H9 (cell line): ENCODE results near the gene SMIM13. TPM values are rescaled to one million over a fixed set of nuclear protein-coding genes. Genes with fewer than 3 reads are reported as not detected.

ENCODE experiments used
- DNase-seq: peaks from one replicate; pipeline ENCODE4 v3.0.0-alpha.2; 2017
- H2AFZ ChIP-seq: one replicate; pipeline ENCODE4 v1.6.1; 2013; ENCODE audit warnings: mild to moderate bottlenecking, low read length, control low read depth, moderate library complexity
- H2AK5ac ChIP-seq: 2 replicates; pipeline ENCODE4 v1.6.1; 2013; ENCODE audit warnings: low read length, control low read depth, mixed read lengths; ENCODE audit not compliant: insufficient read length
- H2BK120ac ChIP-seq: one replicate; pipeline ENCODE4 v1.6.1; 2013; ENCODE audit warnings: low read depth, mild to moderate bottlenecking, low read length, control low read depth, inconsistent platforms; ENCODE audit not compliant: poor library complexity, severe bottlenecking
- H2BK12ac ChIP-seq: 2 replicates; pipeline ENCODE4 v1.6.1; 2013; ENCODE audit warnings: low read length, control low read depth, mixed read lengths, low read depth; ENCODE audit not compliant: insufficient read length
- H2BK15ac ChIP-seq: 2 replicates; pipeline ENCODE4 v1.6.1; 2013; ENCODE audit warnings: low read depth, low read length, control low read depth
- H2BK20ac ChIP-seq: one replicate; pipeline ENCODE4 v1.6.1; 2013; ENCODE audit warnings: low read depth, mild to moderate bottlenecking, low read length, control low read depth, inconsistent platforms; ENCODE audit not compliant: poor library complexity, severe bottlenecking
- H2BK5ac ChIP-seq: 2 replicates; pipeline ENCODE4 v1.6.1; 2013; ENCODE audit warnings: low read length, control low read depth, mixed read lengths; ENCODE audit not compliant: insufficient read length
- H3K14ac ChIP-seq: 2 replicates; pipeline ENCODE4 v1.6.1; 2013; ENCODE audit warnings: low read length, control low read depth; ENCODE audit not compliant: insufficient read depth
- H3K18ac ChIP-seq: 2 replicates; pipeline ENCODE4 v1.6.1; 2013; ENCODE audit warnings: low read depth, mild to moderate bottlenecking, mixed read lengths, low read length, control low read depth; ENCODE audit not compliant: insufficient read length
- H3K23ac ChIP-seq: 2 replicates; pipeline ENCODE4 v1.6.1; 2013; ENCODE audit warnings: low read length, control low read depth, mixed read lengths, low read depth; ENCODE audit not compliant: insufficient read length
- H3K23me2 ChIP-seq: 2 replicates; pipeline ENCODE4 v1.6.1; 2013; ENCODE audit warnings: low read depth, mild to moderate bottlenecking, mixed read lengths, low read length, control low read depth; ENCODE audit not compliant: insufficient read length, poor library complexity, severe bottlenecking
- H3K27ac ChIP-seq: 2 replicates; pipeline ENCODE4 v1.5.1; 2013; ENCODE audit warnings: low read length, control low read depth, mixed read lengths, low read depth; ENCODE audit not compliant: insufficient read length
- H3K27me3 ChIP-seq: 2 replicates; pipeline ENCODE4 v1.6.1; 2013; ENCODE audit warnings: low read length, control low read depth, inconsistent platforms; ENCODE audit not compliant: insufficient read depth
- H3K4ac ChIP-seq: 2 replicates; pipeline ENCODE4 v1.6.1; 2013; ENCODE audit warnings: low read depth, mild to moderate bottlenecking, control low read depth, inconsistent platforms, low read length, moderate library complexity
- H3K4me1 ChIP-seq: 2 replicates; pipeline ENCODE4 v1.6.1; 2013; ENCODE audit warnings: low read length, control low read depth, inconsistent platforms; ENCODE audit not compliant: insufficient read depth
- H3K4me2 ChIP-seq: 2 replicates; pipeline ENCODE4 v1.6.1; 2013; ENCODE audit warnings: low read length, control low read depth, mixed read lengths; ENCODE audit not compliant: insufficient read length, insufficient read depth
- H3K56ac ChIP-seq: 2 replicates; pipeline ENCODE4 v1.6.1; 2013; ENCODE audit warnings: low read depth, mild to moderate bottlenecking, mixed read lengths, low read length, control low read depth; ENCODE audit not compliant: insufficient read length
- H3K79me1 ChIP-seq: 2 replicates; pipeline ENCODE4 v1.6.1; 2013; ENCODE audit warnings: low read depth, mild to moderate bottlenecking, moderate library complexity, low read length, control low read depth, inconsistent platforms; ENCODE audit not compliant: insufficient read depth, poor library complexity, severe bottlenecking
- H3K79me2 ChIP-seq: 2 replicates; pipeline ENCODE4 v1.6.1; 2013; ENCODE audit warnings: low read length, control low read depth, inconsistent platforms; ENCODE audit not compliant: insufficient read depth
- H3K9ac ChIP-seq: 2 replicates; pipeline ENCODE4 v1.6.1; 2013; ENCODE audit warnings: low read length, control low read depth, mixed read lengths; ENCODE audit not compliant: insufficient read length; ENCODE audit errors: extremely low read depth
- H3K9me3 ChIP-seq: one replicate; pipeline ENCODE4 v1.6.1; 2013; ENCODE audit warnings: low read depth, low read length, inconsistent platforms; ENCODE audit not compliant: control insufficient read depth
- H3T11ph ChIP-seq: one replicate; pipeline ENCODE4 v1.6.1; 2013; ENCODE audit warnings: mild to moderate bottlenecking, low read length, control low read depth, inconsistent platforms
- H4K20me1 ChIP-seq: one replicate; pipeline ENCODE4 v1.6.1; 2013; ENCODE audit not compliant: control insufficient read depth, insufficient read length, insufficient read depth
- H4K5ac ChIP-seq: 2 replicates; pipeline ENCODE4 v1.6.1; 2013; ENCODE audit warnings: low read depth, mild to moderate bottlenecking, mixed read lengths, low read length, control low read depth; ENCODE audit not compliant: insufficient read length
- H4K8ac ChIP-seq: replicated peaks from 2 replicates; pipeline ENCODE4 v1.6.1; 2013; ENCODE audit warnings: low read length, control low read depth, mixed read lengths, low read depth; ENCODE audit not compliant: insufficient read length
- H4K91ac ChIP-seq: 2 replicates; pipeline ENCODE4 v1.6.1; 2013; ENCODE audit warnings: low read depth, mild to moderate bottlenecking, moderate library complexity, mixed read lengths, low read length, control low read depth; ENCODE audit not compliant: insufficient read length
- H3K27ac Mint-ChIP-seq, 3 experiments: 2 replicates in 2 of 3; 3 replicates in 1 of 3; pipeline ENCODE4 v1.8.0; 2020 to 2021; ENCODE audit warnings: mixed read lengths in 3 of 3, mild to moderate bottlenecking in 1 of 3, moderate library complexity in 1 of 3
- H3K27me3 Mint-ChIP-seq: 2 replicates; pipeline ENCODE4 v1.8.0; 2021; ENCODE audit warnings: low read depth, mild to moderate bottlenecking, moderate library complexity, mixed read lengths
- H3K36me3 Mint-ChIP-seq, 3 experiments: 2 replicates in 2 of 3; 3 replicates in 1 of 3; pipeline ENCODE4 v1.8.0; 2020 to 2021; ENCODE audit warnings: low read depth in 3 of 3, mixed read lengths in 3 of 3; ENCODE audit not compliant: insufficient read depth in 1 of 3
- H3K4me1 Mint-ChIP-seq, 2 experiments: 2 replicates each; pipeline ENCODE4 v1.8.0; 2020; ENCODE audit warnings: mixed read lengths in 2 of 2
- H3K4me3 Mint-ChIP-seq, 2 experiments: 2 replicates in 1 of 2; 3 replicates in 1 of 2; pipeline ENCODE4 v1.8.0; 2020 to 2021; ENCODE audit warnings: mild to moderate bottlenecking in 2 of 2, mixed read lengths in 2 of 2, moderate library complexity in 1 of 2
- H3K9me3 Mint-ChIP-seq, 2 experiments: 2 replicates in 1 of 2; 3 replicates in 1 of 2; pipeline ENCODE4 v1.8.0; 2020; ENCODE audit warnings: mild to moderate bottlenecking in 2 of 2, mixed read lengths in 2 of 2, moderate library complexity in 1 of 2
- WGBS: extraction: QIAGEN DNeasy Blood & Tissue Kit; methylation state at CpG from one replicate; pipeline ENCODE4 v1.1.7; 2013; ENCODE audit warnings: missing lambda C conversion rate, low lambda C conversion rate, mixed read lengths; ENCODE audit not compliant: insufficient read length; ENCODE audit errors: extremely low coverage; 5-methylcytosine and 5-hydroxymethylcytosine counted together
- total RNA-seq: library from RNA; stranded (reverse); gene quantifications from 2 replicates; pipeline ENCODE4 v1.2.1, GENCODE V29; 2021
- TF ChIP-seq, protein P1 (sequence below): fragments of 200-600 bp; sonication (generic); conservative IDR thresholded peaks from 3 replicates; pipeline ENCODE4 v1.8.0; 2021; ENCODE audit warnings: antibody characterized with exemption, mild to moderate bottlenecking

SMIM13 gene
- total RNA-seq, 1 experiment from 2014 or later = 10.6 TPM

DNA sequence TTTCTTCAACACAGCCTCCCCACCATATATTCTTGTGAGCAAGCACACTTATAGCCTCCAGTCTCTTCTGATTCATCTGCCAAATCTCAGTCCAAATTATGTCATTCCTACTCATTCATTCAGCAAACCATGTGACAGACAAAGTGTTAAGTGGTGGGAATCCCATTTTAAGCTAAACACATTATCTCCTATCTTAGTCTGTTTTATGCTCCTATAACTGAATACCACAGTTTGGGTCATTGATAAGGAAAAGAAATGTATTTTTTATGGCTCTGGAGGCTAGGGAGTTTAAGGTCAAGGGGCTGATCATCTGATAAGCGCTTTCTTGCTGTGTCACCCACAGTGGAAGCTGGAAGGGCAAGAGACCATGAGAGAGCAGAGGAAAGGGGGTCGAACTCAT, 23.9 kb upstream of the SMIM13 start:
- Histone ChIP-seq H3K27me3 (no peaks in the 10 kb centered on the region), H4K5ac (no peak overlapping the region), H4K91ac (no peak overlapping the region), H3K56ac (no peak overlapping the region), H3K23me2 (no peaks in the 10 kb centered on the region), H3T11ph (no peak overlapping the region), H2BK5ac (no peak overlapping the region), H4K8ac (no peak overlapping the region), H3K4me1 (no peaks in the 10 kb centered on the region; the same call in 1 of the 2 replicates), H3K79me2 (no peaks in the 10 kb centered on the region), H3K4ac (no peak overlapping the region), H2BK20ac (no peak overlapping the region), H3K9me3 (no peaks in the 10 kb centered on the region), H2BK120ac (no peak overlapping the region), H2BK12ac (no peak overlapping the region), H2AFZ (no peak overlapping the region), H3K27ac (no peak overlapping the region), H3K79me1 (no peaks in the 10 kb centered on the region), H3K18ac (no peak overlapping the region), H4K20me1 (no peaks in the 10 kb centered on the region), H2AK5ac (no peak overlapping the region), H3K23ac (no peak overlapping the region), H3K14ac (no peak overlapping the region), H3K9ac (no peak overlapping the region), H3K4me2 (no peak overlapping the region), H2BK15ac (no peak overlapping the region)
- TF ChIP-seq, protein P1, sequence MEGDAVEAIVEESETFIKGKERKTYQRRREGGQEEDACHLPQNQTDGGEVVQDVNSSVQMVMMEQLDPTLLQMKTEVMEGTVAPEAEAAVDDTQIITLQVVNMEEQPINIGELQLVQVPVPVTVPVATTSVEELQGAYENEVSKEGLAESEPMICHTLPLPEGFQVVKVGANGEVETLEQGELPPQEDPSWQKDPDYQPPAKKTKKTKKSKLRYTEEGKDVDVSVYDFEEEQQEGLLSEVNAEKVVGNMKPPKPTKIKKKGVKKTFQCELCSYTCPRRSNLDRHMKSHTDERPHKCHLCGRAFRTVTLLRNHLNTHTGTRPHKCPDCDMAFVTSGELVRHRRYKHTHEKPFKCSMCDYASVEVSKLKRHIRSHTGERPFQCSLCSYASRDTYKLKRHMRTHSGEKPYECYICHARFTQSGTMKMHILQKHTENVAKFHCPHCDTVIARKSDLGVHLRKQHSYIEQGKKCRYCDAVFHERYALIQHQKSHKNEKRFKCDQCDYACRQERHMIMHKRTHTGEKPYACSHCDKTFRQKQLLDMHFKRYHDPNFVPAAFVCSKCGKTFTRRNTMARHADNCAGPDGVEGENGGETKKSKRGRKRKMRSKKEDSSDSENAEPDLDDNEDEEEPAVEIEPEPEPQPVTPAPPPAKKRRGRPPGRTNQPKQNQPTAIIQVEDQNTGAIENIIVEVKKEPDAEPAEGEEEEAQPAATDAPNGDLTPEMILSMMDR = no peak
- no peak overlapping the region for H3K27ac Mint-ChIP-seq
- peaks cover 3 to 6% of the 10 kb centered on the region in 2 experiments; a peak in 3 of 4 replicates for H3K4me1 Mint-ChIP-seq
- H3K4me3 Mint-ChIP-seq = no peak overlapping the region
- WGBS = no CpG with 5 or more reads among the region's 2 CpGs
- no peak for DNase-seq
- H3K36me3 Mint-ChIP-seq = no peaks in the 10 kb centered on the region
- H3K27me3 Mint-ChIP-seq = no peaks in the 10 kb centered on the region
- no peaks in the 10 kb centered on the region for H3K9me3 Mint-ChIP-seq
